Natural killer cell (primary cell): ENCODE measurements around the gene GASK1B. TPM values are rescaled to one million over a fixed set of nuclear protein-coding genes. Genes with fewer than 3 reads are reported as not detected.

Experiments
- ATAC-seq, 3 donors: fragments of 150-1000 bp in 2 of 3; fragments of 200-7000 bp in 1 of 3; cut with Tn5 transposase; 1 replicate in 1 of 3; 2 replicates in 2 of 3; pipeline ENCODE4 v1.10.0; 2021; ENCODE audit warnings: mild to moderate bottlenecking in 2 of 3, moderate library complexity in 2 of 3
- DNase-seq, 2 donors: peaks; one replicate each; pipeline versions ENCODE4 v3.0.0 to v3.0.0-alpha.2; 2013 to 2021; ENCODE audit warnings: mixed read lengths in 1 of 2
- H3K27ac ChIP-seq: one replicate; pipeline ENCODE4 v1.5.1; 2013; ENCODE audit warnings: mild to moderate bottlenecking, low read length
- H3K27me3 ChIP-seq: one replicate; pipeline ENCODE4 v1.6.1; 2013; ENCODE audit warnings: low read length; ENCODE audit not compliant: control insufficient read depth, insufficient read depth
- H3K36me3 ChIP-seq: one replicate; pipeline ENCODE4 v1.6.1; 2013; ENCODE audit warnings: low read length; ENCODE audit not compliant: control insufficient read depth, insufficient read depth
- H3K4me1 ChIP-seq: one replicate; pipeline ENCODE4 v1.6.1; 2013; ENCODE audit warnings: low read length; ENCODE audit not compliant: control insufficient read depth, insufficient read depth
- H3K4me3 ChIP-seq: one replicate; pipeline ENCODE4 v1.5.1; 2013; ENCODE audit warnings: low read length
- H3K9me3 ChIP-seq: one replicate; pipeline ENCODE4 v1.6.1; 2013; ENCODE audit warnings: low read length; ENCODE audit not compliant: control insufficient read depth, insufficient read depth
- H3K27ac Mint-ChIP-seq, 2 donors: one replicate each; pipeline ENCODE4 v1.8.0; 2022; ENCODE audit warnings: mild to moderate bottlenecking in 2 of 2, mixed read lengths in 2 of 2, moderate library complexity in 1 of 2
- H3K27me3 Mint-ChIP-seq, 2 donors: one replicate each; pipeline ENCODE4 v1.8.0; 2022; ENCODE audit warnings: low read depth in 2 of 2, mixed read lengths in 2 of 2
- H3K36me3 Mint-ChIP-seq: one replicate; pipeline ENCODE4 v1.8.0; 2022; ENCODE audit warnings: mixed read lengths
- H3K4me1 Mint-ChIP-seq, 2 donors: one replicate each; pipeline ENCODE4 v1.8.0; 2022; ENCODE audit warnings: mixed read lengths in 2 of 2
- H3K4me3 Mint-ChIP-seq: one replicate; pipeline ENCODE4 v1.8.0; 2022; ENCODE audit warnings: mild to moderate bottlenecking, moderate library complexity, mixed read lengths
- H3K9me3 Mint-ChIP-seq, 2 donors: one replicate each; pipeline ENCODE4 v1.8.0; 2022; ENCODE audit warnings: mixed read lengths in 2 of 2
- WGBS: methylation state at CpG from one replicate; pipeline ENCODE4 v1.1.7; 2013; ENCODE audit warnings: missing lambda C conversion rate; ENCODE audit not compliant: insufficient coverage; 5-methylcytosine and 5-hydroxymethylcytosine counted together
- intact Hi-C: fragments of 100-400 bp; cut with micrococcal nuclease; formaldehyde crosslinking; loops from one replicate; pipeline ENCODE4 v1.14.2; 2022
- total RNA-seq, 4 donors: library from RNA; stranded (reverse); fragments of 120-200 nt in 1 of 4; gene quantifications; one replicate each; pipeline versions ENCODE4 v1.2.3 to v1.2.4, GENCODE V29; 2013 to 2022
- TF ChIP-seq, protein P1 (sequence below): fragments of 200-600 bp; IDR thresholded peaks from one replicate; pipeline ENCODE4 v1.8.0; 2022; ENCODE audit warnings: antibody characterized with exemption

GASK1B gene
- total RNA-seq, 3 donors from 2014 or later (not counting 1 experiment from before 2014, with no cell fraction given), result 0.31 to 2.0 (median 1.1) TPM

DNA sequence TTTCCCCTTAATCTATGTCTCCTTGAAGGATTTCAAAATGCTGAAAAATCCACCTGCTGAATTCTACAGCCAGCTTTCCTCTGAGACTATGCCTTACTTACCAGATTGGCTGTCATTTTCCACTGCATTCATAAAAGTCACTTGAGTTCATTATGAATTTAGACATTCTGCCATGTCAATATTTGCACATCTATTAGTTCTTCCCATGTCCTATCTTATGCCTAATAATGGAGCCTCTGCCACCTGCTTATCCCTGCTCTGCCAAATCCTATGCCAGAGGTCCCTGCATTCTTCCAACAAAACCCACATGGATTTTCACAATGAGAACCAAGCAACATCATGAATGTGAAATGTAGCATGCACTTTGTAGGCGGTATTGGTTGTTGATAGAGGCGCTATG, 42.6 kb downstream of the GASK1B start:
- WGBS, result no CpG with 5 or more reads among the region's 2 CpGs
- DNase-seq (no peak), ATAC-seq (no peak)
- no peak overlapping the region for H3K4me3 Mint-ChIP-seq
- intact Hi-C loops, result no loop called here
- H3K27ac Mint-ChIP-seq, result no peak overlapping the region
- H3K27ac ChIP-seq, result no peak overlapping the region
- TF ChIP-seq, protein P1, sequence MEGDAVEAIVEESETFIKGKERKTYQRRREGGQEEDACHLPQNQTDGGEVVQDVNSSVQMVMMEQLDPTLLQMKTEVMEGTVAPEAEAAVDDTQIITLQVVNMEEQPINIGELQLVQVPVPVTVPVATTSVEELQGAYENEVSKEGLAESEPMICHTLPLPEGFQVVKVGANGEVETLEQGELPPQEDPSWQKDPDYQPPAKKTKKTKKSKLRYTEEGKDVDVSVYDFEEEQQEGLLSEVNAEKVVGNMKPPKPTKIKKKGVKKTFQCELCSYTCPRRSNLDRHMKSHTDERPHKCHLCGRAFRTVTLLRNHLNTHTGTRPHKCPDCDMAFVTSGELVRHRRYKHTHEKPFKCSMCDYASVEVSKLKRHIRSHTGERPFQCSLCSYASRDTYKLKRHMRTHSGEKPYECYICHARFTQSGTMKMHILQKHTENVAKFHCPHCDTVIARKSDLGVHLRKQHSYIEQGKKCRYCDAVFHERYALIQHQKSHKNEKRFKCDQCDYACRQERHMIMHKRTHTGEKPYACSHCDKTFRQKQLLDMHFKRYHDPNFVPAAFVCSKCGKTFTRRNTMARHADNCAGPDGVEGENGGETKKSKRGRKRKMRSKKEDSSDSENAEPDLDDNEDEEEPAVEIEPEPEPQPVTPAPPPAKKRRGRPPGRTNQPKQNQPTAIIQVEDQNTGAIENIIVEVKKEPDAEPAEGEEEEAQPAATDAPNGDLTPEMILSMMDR, result no peak
- no peaks in the 10 kb centered on the region for H3K27me3 ChIP-seq
- no peaks in the 10 kb centered on the region for H3K9me3 ChIP-seq
- no peaks in the 10 kb centered on the region for H3K36me3 ChIP-seq
- H3K9me3 Mint-ChIP-seq, result peaks cover 2% of the 10 kb centered on the region in 2 donors
- no peak overlapping the region for H3K4me3 ChIP-seq
- no peaks in the 10 kb centered on the region for H3K27me3 Mint-ChIP-seq
- H3K4me1 Mint-ChIP-seq, result no peaks in the 10 kb centered on the region
- no peaks in the 10 kb centered on the region for H3K4me1 ChIP-seq
- no peaks in the 10 kb centered on the region for H3K36me3 Mint-ChIP-seq

DNA sequence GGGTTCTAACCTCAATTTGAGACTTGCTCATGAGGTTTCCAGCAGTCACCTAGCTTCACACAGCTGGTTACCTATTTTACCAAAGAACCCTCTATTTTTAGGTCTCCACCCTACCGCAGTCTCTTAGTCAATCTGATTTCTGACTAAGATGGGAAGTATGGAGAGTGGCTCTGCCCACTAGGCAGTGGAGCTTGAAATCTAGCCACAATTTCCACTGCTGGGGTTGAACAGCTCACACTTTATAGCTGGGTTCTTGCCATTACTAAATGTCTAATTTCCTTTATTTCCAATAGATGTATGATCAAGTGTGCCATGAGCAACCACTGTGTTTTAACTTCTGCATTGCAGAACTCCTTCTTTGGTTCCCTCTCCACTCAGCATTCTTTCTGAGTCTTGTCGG, 43.1 kb downstream of the GASK1B start:
- Mint-ChIP-seq H3K27me3 (no peaks in the 10 kb centered on the region), H3K4me3 (no peak overlapping the region), H3K36me3 (no peaks in the 10 kb centered on the region), H3K4me1 (no peaks in the 10 kb centered on the region), H3K27ac (no peak overlapping the region), H3K9me3 (peaks cover 2% of the 10 kb centered on the region in 2 donors)
- intact Hi-C loops, result no loop called here
- 88% methylated on average over 1 of the region's 2 CpGs for WGBS
- H3K4me3 ChIP-seq, result no peak overlapping the region
- H3K9me3 ChIP-seq, result no peaks in the 10 kb centered on the region
- DNase-seq, result no peak
- no peaks in the 10 kb centered on the region for H3K4me1 ChIP-seq
- ATAC-seq, result no peak
- no peaks in the 10 kb centered on the region for H3K27me3 ChIP-seq
- H3K36me3 ChIP-seq, result no peaks in the 10 kb centered on the region
- H3K27ac ChIP-seq, result no peak overlapping the region
- TF ChIP-seq, protein P1, result no peak

DNA sequence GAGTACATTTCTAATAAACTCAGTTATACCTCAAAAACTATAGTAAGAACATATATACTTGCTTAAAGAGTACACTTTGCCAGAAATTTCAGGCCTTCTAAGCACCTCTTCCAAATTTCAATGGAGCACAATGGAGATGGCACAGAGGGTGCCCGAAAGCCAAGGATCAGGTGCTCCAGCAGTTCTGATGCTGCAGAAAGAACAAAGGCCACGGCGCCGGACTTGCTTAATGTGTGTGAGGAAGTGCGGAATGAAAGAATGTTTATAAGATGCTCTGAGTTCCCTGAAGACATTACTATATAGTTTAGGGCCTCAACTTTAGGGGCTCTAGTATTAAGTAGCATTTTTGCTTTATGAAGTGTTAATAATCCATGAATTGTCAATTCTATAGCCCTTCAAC, 44.3 kb downstream of the GASK1B start:
- no peak for ATAC-seq
- H3K9me3 ChIP-seq, result no peaks in the 10 kb centered on the region
- intact Hi-C loops, result no loop called here
- DNase-seq, result no peak
- Mint-ChIP-seq H3K4me1 (no peaks in the 10 kb centered on the region), H3K27me3 (no peaks in the 10 kb centered on the region), H3K9me3 (peaks cover 2% of the 10 kb centered on the region in 2 donors), H3K27ac (no peak overlapping the region), H3K4me3 (no peak overlapping the region), H3K36me3 (no peaks in the 10 kb centered on the region)
- no peaks in the 10 kb centered on the region for H3K36me3 ChIP-seq
- H3K4me3 ChIP-seq, result no peak overlapping the region
- no peaks in the 10 kb centered on the region for H3K4me1 ChIP-seq
- TF ChIP-seq, protein P1, result no peak
- WGBS, result 99% methylated on average over 5 of the region's 5 CpGs
- H3K27me3 ChIP-seq, result no peaks in the 10 kb centered on the region
- no peak overlapping the region for H3K27ac ChIP-seq

DNA sequence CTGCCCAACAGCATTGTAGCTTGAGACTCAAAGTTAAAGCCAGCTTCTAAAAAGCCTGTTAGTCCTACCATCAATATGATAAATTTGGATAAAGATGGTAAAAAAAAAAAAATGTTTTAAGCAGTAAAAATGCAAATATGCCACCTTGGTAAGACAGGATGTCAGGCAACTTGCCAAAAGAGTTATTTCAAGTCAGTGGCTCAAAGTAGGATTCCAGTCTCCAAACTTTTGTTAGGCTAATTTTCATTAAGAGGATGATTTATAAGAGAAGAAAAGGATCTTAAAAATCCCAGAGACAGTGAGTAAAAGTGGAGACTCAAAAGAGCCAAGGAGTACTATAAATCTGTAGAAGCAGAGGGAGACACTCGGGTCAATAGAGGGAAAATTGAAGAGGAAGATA, 47.5 kb downstream of the GASK1B start:
- peaks cover under 1 to 2% of the 10 kb centered on the region in 2 donors for H3K9me3 Mint-ChIP-seq
- 78% methylated on average over 1 of the region's 1 CpG for WGBS
- H3K27ac Mint-ChIP-seq, result no peak overlapping the region

More for the DNA sequence above, 47.5 kb downstream of the GASK1B start:
- H3K27ac ChIP-seq, result no peak overlapping the region
- TF ChIP-seq, protein P1, result no peak
- Mint-ChIP-seq H3K27me3 (no peaks in the 10 kb centered on the region), H3K4me1 (no peaks in the 10 kb centered on the region), H3K4me3 (no peak overlapping the region), H3K36me3 (no peaks in the 10 kb centered on the region)
- H3K4me1 ChIP-seq, result no peaks in the 10 kb centered on the region
- no peak for DNase-seq
- ATAC-seq, result no peak
- H3K27me3 ChIP-seq, result no peaks in the 10 kb centered on the region
- no peaks in the 10 kb centered on the region for H3K36me3 ChIP-seq
- intact Hi-C loops, result no loop called here
- no peak overlapping the region for H3K4me3 ChIP-seq
- H3K9me3 ChIP-seq, result no peaks in the 10 kb centered on the region
